Mucosa of gallbladder (tissue), 1 donor: ENCODE data around the gene OGFOD1. TPM values are rescaled to one million over a fixed set of nuclear protein-coding genes. Genes with fewer than 3 reads are reported as not detected.

Source experiments
- DNase-seq: peaks from one replicate; pipeline ENCODE4 v3.0.0-alpha.2; 2020; ENCODE audit warnings: low spot score
- total RNA-seq: library from RNA; stranded (reverse); gene quantifications from one replicate; pipeline ENCODE4 v1.2.1, GENCODE V29; 2021
- donor health status: DM: no; HTN: no; CAD: no.

The OGFOD1 gene
- 34.2 TPM for total RNA-seq

GRCh38 chr16:56450986-56451752 is at the start of gene OGFOD1, which contains the start of gene NUDT21:
Gene OGFOD1, plus strand, starts transcription at chr16:56451554. Its CDS starts 59 bp downstream, at chr16:56451613.
Gene NUDT21, minus strand, starts transcription at chr16:56451332. Its CDS starts 130 bp downstream, at chr16:56451202.
- peak; percentile 96 for DNase-seq

DNA sequence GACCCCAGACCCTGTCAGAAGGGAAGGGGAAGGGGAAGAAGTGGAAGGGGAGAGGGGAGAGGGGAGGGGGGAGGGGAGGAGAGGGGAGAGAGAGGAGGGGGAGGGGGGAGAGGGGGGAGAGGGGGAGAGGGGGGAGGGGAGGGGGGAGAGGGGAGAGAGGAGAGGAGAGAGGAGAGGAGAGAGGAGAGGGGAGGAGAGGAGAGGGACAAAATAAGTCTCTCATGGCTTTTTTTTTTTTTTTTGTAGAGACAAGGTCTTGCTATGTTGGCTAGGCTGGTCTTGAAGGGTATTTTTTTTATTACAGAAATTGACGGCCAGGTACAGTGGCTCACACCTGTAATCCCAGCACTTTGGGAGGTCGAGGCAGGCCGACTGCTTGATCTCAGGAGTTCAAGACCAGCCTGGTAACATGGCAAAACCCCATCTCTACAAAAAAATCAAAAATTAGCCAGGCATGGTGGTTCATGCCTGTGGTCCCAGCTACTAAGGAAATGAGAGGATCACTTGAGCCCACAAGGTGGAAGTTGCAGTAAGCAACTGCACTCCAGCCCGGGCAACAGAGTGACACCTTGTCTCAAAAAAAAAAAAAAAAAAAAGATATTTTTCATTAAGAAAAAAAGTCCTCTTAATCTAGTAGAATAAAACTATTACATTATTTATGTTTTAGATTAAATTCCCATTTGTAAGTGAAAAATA is 45.2 kb upstream of the OGFOD1 start:
- no peak for DNase-seq

- peak; percentile 16 for DNase-seq
Observed at GRCh38 chr16:56408379-56409098, 42.8 kb upstream of the OGFOD1 start.

GRCh38 chr16:56409195-56409594 is 42.2 kb upstream of the OGFOD1 start:
- peak; percentile 70 for DNase-seq

- no peak for DNase-seq
Observed at GRCh38 chr16:56411123-56411522, 40.2 kb upstream of the OGFOD1 start.

DNA sequence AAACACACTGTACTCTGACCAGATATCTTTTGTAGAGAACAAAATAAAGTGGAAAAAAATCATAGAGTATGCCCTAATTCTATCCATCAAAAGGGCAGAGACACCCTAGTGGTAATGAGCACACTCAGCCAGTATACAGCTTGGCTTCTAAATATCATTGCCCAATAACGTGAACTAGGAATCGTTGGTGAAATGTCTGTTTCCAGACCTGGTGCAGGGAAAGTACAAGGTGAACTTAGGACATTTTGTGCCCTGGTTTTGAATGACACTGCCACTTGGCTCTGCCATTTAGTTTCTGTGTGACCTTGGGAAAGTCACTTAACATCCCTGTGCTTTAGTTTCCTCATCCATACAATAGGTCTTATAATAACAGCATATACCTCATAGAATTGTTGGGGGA is 39.7 kb upstream of the OGFOD1 start:
- DNase-seq: no peak

DNA sequence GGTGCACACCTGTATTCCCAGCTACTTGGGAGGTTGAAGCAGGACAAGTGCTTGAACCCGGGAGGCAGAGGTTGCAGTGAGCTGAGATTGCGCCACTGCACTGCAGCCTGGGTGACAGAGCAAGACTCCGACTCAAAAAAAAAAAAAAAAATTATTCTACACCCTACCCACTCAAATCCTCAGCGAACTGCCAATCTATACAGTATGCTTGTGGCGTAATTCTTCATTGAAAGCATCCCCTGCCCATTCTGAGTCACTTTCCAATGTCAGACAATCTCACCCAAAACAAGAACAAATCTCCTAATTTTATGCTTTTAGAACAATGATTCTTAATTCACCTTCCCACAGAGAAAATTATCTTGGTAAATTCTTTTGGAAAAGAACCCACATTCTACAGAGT is 38.0 kb upstream of the OGFOD1 start:
- DNase-seq: no peak

DNA sequence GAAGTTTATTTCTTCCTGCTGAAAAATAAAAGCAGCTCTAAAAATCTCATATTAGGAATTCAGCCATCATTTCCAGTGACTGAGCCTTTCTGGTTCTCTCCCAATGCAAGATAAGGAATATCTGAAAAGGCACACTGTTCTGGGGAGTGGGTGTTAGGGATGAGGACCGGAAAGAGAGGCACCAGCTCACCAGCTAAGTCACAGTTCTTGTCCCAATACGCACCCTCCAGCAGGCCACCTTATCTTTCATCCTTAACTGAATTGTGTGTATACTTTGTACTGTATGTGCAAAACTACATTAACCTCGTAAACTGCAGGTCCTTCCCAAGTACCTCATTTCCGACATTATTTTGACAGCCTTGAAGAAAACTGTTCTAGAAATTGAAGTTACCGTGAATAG is 37.0 kb upstream of the OGFOD1 start:
- no peak for DNase-seq

GRCh38 chr16:56415875-56416274 is 35.5 kb upstream of the OGFOD1 start:
- no peak for DNase-seq

DNA sequence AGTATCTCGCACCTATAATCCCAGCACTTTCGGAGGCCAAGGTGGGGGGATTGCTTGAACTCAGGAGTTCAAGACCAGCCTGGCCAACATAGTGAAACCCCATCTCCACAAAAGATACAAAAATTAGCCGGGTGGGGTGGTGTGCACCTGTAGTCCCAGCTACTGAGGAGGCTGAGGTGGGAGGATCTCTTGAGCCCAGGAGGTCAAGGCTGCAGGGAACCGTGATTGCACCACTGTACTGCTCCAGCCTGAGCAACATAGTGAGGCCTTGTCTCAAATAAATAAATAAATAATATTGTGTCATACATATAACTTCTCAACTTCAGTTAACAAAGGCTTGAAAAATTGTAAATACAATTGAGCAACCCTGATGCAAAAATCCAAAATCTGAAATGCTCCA is 34.2 kb upstream of the OGFOD1 start:
- DNase-seq: no peak

GRCh38 chr16:56419740-56420548 is 31.4 kb upstream of the OGFOD1 start:
- no peak for DNase-seq

DNA sequence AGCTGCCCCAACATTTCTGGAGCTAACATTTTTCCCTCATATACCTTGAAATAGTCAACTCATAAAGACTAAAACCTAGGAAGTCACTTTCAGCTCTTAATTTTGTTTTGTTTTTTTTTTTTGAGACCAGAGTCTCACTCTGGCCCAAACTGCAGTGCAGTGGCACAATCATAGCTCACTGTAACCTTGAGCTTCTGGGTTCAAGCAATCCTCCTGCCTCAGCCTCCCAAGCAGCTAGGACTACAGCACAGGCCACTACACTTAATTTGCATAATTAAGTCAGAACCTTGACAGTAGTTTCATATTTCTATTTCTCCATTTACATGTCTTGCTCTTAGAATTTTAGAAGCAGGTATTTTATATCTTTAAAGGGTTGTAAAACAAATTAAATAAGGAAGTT is 30.7 kb upstream of the OGFOD1 start:
- DNase-seq: no peak

DNA sequence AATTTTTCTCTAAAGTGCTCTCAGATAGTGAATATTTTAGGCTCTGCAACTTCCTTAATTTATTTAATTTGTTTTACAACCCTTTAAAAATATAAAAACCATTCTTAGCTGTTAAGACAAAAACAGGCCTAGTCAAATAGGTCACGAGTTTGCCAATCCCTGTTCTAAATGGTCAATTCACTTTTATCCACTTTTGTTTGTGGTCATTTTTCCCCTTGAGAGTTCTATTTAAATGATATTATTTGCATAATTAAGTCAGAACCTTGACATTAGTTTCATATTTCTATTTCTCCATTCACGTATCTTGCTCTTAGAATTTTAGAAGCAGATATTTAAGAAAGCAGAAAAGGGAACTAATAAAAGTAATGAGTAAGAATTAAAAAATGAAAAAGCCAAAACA is 30.0 kb upstream of the OGFOD1 start:
- DNase-seq: no peak

DNA sequence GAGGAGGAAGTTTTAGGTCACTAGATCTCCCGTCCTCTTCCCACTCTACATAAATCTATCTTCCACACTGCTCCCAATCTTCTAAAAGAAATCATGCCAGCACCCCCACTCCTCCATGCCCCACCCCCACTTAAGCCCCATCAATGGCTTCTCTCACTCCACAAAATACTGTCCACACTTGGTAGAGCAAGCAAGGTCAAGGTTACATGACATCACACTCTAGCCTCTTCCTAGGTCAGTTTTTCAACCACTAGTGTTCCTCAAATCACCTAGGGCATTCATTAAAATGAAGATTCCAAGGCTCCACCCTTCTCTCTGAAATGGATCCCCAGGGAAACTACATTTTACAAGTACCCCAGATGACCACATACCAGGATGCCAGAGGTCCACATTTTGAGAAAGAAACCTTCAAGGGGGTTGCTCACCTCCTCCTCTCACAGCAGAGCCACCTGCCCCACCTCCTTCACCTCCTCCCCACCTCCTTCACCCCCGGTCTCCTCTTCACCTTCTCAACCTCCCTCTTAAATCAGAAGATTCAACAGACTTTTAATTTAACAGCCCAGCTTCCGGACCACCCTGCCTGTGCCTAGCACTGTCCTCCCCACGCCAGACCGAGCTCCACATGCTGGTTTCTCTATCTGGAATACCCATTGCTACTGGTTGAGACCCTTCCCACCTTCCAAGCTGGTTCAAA is 29.2 kb upstream of the OGFOD1 start:
- DNase-seq: no peak

GRCh38 chr16:56422896-56423441 is 28.4 kb upstream of the OGFOD1 start:
- DNase-seq: no peak

- DNase-seq: no peak
Observed at GRCh38 chr16:56423584-56424403, 27.6 kb upstream of the OGFOD1 start.

GRCh38 chr16:56424404-56424764 is 27.0 kb upstream of the OGFOD1 start:
- no peak for DNase-seq

DNA sequence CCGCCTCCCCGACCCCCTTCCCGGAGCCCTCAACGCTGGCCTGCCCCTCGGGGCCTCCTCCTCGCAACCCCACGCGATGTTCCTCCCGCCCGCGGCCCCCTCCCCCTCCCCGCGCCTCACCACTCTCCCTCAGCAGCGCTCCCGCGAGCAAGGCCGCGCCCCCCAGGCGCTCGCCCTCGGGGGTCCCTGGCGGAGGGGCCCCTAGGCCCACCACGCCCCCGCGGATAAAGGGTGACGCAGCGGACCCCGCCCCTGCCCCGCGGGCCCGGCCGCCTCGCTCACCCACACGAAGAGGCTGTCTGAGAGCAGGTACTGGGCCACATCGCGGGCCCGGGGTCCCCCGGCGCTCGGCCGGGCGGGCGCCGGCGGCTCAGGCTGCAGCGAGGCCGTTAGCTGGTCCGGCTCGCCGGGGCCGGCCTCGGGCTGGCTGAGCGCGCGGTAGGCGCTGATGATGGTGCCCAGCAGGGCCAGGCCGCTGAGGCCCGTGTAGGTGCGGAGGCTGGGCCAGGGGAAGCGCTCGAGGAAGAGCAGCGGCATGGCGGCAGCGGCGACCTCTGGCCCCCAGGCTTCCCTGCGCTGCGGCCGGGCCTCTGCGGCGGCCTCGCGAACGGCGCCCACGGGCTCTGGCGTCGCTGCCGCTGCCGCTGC is 26.4 kb upstream of the OGFOD1 start:
- DNase-seq: no peak

DNA sequence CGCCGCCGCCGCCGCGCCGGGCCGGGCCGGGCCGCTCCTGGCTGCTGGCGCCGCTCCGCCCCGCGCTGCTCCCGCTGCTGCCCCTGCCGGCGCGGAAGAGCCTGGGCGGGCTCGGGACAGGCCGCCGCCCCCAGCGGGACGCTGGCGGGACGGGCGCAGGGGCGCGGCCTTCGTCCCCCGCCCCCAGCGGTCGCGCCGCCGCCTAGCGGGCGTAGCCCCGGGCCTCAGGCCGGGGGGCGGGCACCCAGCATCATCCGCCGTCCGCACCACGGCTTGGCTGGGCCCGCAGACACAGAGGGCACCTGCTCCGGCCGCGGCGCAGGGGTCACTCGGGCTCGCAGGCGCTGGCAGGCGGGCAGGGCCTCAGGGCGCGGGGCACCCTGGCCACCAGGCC is 25.9 kb upstream of the OGFOD1 start, which contains the start of gene AMFR:
AMFR (minus strand) TSS at position 107 of the 394 bp plus-strand sequence. CDS start 218 bp downstream, outside the sequence.
- DNase-seq: peak; percentile 55
